ENCODE results near the gene POLR1E.

GRCh38 chr9:37539634-37540033, 53.9 kb downstream of the POLR1E start:
- TF ChIP-seq CTCF (IDR thresholded peaks at IDR 0.05) (no peak), POLR2A (IDR thresholded peaks at IDR 0.05) (no peak)

Measured in Peyer's patch (tissue), 4 donors.